ENCODE data around the gene KNL1.
A peak's percentile ranks its signal among the peaks of the same experiment; 100 is the strongest.
"Not testable (repeated sequence)": the region's sequence is repeated elsewhere in the genome, so short reads cannot be mapped to it uniquely, and the experiment has no call there.

KNL1 gene

DNA sequence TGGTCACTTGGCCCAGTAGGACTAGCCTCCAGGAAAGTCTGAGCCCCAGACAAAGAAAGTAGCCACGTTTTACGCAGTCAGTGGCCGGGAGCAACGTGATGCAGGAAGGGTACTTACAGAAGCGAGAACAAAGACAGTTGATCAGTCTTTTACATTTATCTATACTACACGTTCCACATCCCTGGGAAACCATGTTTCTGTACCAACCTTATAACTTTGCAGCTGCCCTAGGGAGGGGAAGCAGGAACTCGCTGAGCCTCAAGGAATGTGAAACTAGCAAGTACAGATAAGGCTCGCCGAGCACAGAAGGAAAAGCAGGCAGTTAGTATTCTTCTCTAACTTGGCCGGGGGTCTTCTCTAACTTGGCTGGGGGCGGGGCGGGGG is 3.4 kb upstream of the KNL1 start:
- no peak for DNase-seq

- DNase-seq: no peak
Measured at GRCh38 chr15:40591389-40591788, 2.7 kb upstream of the KNL1 start.

- no peak for DNase-seq
Measured at GRCh38 chr15:40593165-40593564, 884 bp upstream of the KNL1 start.

- DNase-seq: peak; percentile 20
Measured at GRCh38 chr15:40594429-40594836, 384 bp downstream of the KNL1 start.

DNA sequence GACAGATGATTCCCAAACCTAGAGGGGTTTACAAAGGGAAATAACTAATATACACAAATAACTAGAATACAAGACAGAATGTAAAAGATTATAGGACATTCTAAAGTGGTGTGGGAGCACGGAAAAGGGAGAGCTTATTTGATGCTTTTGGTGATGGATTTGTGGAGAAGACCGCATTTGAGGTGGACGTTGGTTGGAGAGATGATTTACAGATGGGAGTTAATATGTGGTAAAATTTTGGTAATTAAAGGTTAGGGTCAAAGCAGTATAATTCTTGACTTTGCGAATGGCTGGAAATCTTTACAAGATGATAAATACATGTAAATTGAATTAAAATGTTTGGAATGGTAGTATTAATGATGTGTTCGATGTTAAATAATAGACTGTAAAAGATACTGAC is 1.2 kb downstream of the KNL1 start:
- DNase-seq: no peak

DNA sequence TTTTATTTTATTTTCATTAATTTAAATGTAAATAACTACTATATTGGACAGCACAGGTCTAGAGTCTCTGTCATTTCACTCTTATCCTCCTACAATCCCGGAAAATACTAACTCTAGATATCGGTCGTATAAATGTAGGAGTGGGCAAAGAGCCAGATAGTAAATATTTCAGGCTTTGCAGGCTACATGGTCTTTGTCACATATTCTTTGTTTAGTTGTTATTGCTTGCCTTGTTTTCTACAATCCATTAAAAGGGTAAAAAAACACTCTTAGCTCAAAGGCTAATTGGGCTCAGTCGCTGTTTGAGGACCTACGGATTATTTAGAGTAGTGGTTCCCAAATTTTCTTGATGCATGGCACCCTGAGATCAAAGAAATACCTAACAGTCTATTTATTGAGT is 1.7 kb downstream of the KNL1 start:
- DNase-seq: no peak

GRCh38 chr15:40597024-40597423 is 3.0 kb downstream of the KNL1 start:
- DNase-seq: no peak

- no peak for DNase-seq
Measured at GRCh38 chr15:40598126-40598525, 4.1 kb downstream of the KNL1 start.

GRCh38 chr15:40598672-40599071 is 4.6 kb downstream of the KNL1 start:
- DNase-seq: no peak

DNA sequence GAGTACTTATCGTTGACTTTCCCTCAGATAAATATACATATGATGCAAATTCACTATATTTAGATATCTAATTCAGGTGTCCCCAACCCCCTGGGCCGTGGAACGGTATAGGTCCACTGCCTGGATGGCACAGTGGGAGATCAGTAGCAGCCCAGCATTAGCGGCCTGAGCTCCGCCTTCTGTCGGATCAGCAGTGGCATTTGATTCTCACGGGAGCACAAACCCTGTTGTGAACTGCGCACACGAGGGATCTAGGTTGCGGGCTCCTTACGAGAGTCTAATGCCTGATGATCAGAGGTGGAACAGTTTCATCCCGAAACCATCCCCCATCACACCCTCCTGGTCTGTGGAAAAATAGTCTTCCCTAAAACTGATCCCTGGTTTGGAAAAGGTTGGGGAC is 6.9 kb downstream of the KNL1 start:
- no peak for DNase-seq

DNA sequence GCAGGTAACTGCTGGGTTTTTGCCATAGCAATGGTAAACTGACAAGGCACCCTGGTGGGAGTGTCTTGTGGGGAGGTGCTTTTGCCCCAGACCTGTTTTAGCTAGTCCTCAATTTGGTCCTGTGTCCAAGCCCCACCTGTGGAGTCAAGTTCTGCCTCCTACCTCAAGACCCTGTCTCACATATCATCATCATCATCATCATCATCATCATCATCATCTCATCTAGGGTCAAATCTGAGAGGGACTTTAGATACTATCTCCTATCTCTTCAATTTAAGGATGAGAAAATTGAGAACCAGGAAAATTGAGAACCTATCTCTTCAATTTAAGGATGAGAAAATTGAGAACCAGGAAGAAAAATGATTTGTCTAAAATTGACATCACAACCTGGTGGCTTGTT is 9.9 kb downstream of the KNL1 start:
- no peak for DNase-seq

- no peak for DNase-seq
Measured at GRCh38 chr15:40613080-40613479, 19.0 kb downstream of the KNL1 start.

DNA sequence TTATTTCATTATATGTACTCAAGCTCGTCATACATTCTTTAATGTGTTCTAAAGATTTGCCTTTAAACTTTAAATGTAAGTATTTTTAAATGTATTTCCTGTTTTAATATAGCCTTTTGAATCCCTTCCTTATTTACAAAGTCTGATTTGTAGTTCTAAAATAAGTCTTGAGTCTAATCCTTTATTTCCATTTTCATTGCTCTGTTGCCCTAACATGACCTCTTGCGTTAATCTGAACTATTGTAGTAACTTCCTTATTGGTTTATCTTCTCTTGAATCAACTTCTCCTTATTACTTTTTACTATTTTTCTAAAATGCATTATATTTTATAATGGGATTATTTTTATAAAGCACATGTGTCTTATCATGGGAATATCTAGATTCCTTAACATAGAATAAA is 24.0 kb downstream of the KNL1 start:
- no peak for DNase-seq

DNA sequence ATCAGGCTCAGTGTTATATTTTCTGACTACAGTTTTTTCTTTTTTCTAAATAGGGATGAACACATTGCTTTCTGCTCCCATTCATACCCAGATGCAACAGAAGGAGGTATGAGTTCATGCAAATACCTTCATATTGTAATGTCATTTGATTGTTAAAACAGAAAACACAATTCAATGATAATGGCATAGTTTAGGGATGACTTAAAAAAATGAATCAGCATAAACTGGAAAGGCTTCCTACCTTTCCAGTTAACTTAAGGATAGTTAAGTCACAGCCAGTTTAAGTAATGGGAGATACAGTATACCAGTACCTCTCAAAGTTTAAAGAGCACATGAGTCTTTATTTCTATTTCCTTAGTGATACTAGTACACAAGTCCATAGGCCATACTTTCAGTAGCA is 24.9 kb downstream of the KNL1 start:
- DNase-seq: no peak

DNA sequence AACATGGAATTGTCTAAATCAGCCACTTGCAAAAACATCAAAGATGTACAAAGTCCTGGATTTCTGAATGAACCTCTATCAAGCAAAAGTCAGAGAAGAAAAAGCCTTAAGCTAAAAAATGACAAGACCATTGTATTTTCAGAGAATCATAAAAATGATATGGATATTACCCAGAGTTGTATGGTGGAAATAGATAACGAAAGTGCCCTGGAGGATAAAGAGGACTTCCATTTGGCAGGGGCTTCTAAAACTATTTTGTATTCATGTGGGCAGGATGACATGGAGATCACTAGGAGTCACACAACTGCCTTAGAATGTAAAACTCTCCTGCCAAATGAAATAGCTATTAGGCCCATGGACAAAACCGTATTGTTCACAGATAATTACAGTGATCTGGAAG is 29.3 kb downstream of the KNL1 start:
- DNase-seq: no peak

DNA sequence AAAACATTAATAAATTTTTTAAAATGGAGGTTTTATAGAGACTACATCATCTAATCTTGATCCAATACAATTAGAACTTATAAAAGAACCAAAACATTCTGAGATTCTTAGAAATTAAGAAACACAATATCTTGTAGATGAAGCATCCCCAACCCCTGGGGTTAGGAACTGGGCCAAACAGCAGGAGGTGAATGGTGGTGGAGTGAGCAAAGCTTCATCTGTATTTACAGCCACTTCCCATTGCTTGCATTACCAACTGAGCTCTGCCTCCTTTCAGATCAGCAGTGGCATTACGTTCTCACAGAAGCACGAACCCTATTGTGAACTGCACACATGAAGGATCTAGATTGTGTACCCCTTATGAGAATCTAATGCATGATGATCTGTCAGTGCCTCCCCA is 36.3 kb downstream of the KNL1 start:
- DNase-seq: no peak

GRCh38 chr15:40633178-40633577 is 39.1 kb downstream of the KNL1 start:
- no peak for DNase-seq

DNA sequence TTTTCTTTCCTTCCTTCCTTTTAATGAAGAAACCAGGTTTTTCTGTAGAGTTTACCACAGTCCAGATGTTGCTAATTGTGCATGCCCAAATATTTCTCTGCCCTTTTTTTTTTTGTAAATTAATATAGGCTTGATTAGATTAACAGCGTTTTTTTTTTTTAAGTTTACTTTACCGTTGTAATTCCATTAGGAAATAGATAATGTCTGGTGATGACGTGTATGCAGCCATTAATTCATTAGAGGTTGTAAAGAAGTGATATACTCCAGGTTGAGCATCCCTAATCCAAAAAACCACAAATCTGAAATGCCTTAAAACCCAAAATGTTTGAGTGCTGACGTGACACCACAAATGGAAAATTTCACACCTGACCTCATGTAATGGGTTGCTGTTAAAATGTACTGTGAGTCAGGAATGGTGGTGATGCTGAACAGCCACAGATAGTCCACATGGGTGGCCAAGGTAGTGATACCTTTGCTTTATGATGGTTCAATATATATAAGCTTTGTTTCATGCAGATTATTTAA is 43.2 kb downstream of the KNL1 start:
- no peak for DNase-seq

- DNase-seq: no peak
Measured at GRCh38 chr15:40639677-40640076, 45.6 kb downstream of the KNL1 start.

DNA sequence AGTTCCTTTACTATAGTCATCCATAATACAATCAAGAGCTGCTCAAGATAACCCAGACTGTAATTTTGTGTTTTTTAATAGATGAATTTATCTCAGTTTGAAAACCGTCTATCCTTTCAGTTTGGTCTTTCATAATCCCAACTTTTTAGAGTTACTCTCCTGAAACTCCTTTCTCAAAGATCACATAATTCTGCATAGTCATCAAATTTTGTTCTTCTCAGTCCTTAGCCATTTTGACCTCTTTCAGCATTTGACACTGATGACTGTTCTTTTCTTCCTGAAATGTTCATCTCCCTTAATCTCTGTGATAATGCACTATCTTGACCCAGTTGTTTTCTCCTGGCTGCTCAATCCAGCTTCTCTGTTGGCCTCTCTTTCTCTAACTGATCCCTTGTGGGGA is 53.5 kb downstream of the KNL1 start:
- no peak for DNase-seq

- no peak for DNase-seq
Measured at GRCh38 chr15:40650479-40650878, 56.4 kb downstream of the KNL1 start.

GRCh38 chr15:40660686-40661085 is 66.6 kb downstream of the KNL1 start:
- no peak for DNase-seq

DNA sequence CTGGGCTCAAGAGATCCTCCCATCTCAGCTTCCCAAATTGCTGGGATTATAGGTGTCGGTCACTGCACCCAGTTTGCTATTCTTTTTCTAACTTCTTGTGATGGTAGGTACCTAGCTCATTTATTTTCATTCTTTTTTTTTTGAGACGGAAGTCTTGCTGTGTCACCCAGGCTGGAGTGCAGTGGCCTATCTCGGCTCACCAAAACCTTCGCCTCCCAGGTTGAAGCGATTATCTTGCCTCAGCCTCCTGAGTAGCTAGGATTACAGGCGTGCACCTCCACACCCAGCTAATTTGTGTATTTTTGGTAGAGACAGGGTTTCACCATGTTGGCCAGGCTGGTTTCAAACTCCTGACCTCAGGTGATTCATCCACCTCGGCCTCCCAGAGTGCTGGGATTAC is 70.9 kb downstream of the KNL1 start:
- no peak for DNase-seq

DNA sequence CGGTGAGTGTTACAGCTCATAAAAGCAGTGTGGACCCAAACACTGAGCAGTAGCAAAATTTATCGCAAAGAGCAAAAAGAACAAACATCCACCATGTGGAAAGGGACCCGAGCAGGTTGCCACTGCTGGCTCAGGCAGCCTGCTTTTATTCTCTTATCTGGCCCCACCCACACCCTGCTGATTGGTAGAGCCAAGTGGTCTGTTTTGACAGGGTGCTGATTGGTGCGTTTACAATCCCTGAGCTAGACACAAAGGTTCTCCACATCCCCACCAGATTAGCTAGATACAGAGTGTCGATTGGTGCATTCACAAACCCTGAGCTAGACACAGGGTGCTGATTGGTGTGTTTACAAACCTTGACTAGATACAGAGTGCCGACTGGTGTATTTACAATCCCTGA is 82.2 kb downstream of the KNL1 start:
- DNase-seq: not testable (repeated sequence)

- DNase-seq: not testable (repeated sequence)
Measured at GRCh38 chr15:40676906-40677305, 82.9 kb downstream of the KNL1 start.

- no peak for DNase-seq
Measured at GRCh38 chr15:40680151-40680550, 86.1 kb downstream of the KNL1 start.

Data from T-helper 9 cell (primary cell).